B cell (primary cell): ENCODE data around the gene LMAN2.

ENCODE experiments used
- EZH2 ChIP-seq: IDR thresholded peaks from 2 replicates; pipeline ENCODE4 v1.6.1; 2012; ENCODE audit warnings: borderline replicate concordance, low read depth, mild to moderate bottlenecking, moderate library complexity, low read length; ENCODE audit not compliant: insufficient read depth, poor library complexity, severe bottlenecking
- TF ChIP-seq, protein P1 (sequence below): fragments of 200-600 bp; IDR thresholded peaks from one replicate; pipeline ENCODE4 v1.8.0; 2022; ENCODE audit warnings: antibody characterized with exemption, mild to moderate bottlenecking

DNA sequence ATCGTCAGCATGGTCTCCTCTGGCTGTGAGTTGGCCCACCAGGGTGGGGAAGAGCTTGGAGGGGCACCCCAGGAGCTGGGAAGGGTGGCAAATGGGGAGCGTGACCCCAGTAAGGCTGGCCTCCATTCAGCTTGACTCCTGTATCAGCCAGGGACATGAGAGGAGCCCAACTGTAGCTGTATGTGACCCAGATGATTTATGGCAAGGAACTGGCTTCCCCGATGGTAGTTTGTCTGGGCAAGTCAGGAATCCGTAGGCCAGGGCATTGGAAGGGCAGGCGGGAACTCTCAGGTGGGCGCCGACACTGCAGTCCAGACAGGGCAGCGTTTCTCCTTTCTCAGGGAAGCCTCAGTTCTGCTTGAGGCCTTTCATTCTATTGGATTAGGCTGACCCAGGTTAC, 35.1 kb upstream of the LMAN2 start:
- TF ChIP-seq, protein P1, sequence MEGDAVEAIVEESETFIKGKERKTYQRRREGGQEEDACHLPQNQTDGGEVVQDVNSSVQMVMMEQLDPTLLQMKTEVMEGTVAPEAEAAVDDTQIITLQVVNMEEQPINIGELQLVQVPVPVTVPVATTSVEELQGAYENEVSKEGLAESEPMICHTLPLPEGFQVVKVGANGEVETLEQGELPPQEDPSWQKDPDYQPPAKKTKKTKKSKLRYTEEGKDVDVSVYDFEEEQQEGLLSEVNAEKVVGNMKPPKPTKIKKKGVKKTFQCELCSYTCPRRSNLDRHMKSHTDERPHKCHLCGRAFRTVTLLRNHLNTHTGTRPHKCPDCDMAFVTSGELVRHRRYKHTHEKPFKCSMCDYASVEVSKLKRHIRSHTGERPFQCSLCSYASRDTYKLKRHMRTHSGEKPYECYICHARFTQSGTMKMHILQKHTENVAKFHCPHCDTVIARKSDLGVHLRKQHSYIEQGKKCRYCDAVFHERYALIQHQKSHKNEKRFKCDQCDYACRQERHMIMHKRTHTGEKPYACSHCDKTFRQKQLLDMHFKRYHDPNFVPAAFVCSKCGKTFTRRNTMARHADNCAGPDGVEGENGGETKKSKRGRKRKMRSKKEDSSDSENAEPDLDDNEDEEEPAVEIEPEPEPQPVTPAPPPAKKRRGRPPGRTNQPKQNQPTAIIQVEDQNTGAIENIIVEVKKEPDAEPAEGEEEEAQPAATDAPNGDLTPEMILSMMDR = no peak
- TF ChIP-seq EZH2 = no peak
